LNCaP clone FGC (cell line): ENCODE results near the gene DNAAF9.

Experiments
- DNase-seq: peaks from one replicate; pipeline ENCODE4 v3.0.0-alpha.2; 2011; ENCODE audit warnings: low read depth
- H3K4me3 ChIP-seq: 2 replicates; pipeline ENCODE4 v1.5.1; 2011; ENCODE audit warnings: mild to moderate bottlenecking, low read depth, low read length, control low read depth
- TF ChIP-seq, protein P1 (sequence below): IDR thresholded peaks from 2 replicates; pipeline ENCODE4 v1.5.1; 2012; ENCODE audit warnings: mild to moderate bottlenecking; ENCODE audit not compliant: control insufficient read depth, insufficient read depth; ENCODE audit errors: extremely low read depth

Gene DNAAF9

GRCh38 chr20:3412600-3413392, 5.3 kb upstream of the DNAAF9 start:
- H3K4me3 ChIP-seq, result no peak overlapping the region
- TF ChIP-seq, protein P1, sequence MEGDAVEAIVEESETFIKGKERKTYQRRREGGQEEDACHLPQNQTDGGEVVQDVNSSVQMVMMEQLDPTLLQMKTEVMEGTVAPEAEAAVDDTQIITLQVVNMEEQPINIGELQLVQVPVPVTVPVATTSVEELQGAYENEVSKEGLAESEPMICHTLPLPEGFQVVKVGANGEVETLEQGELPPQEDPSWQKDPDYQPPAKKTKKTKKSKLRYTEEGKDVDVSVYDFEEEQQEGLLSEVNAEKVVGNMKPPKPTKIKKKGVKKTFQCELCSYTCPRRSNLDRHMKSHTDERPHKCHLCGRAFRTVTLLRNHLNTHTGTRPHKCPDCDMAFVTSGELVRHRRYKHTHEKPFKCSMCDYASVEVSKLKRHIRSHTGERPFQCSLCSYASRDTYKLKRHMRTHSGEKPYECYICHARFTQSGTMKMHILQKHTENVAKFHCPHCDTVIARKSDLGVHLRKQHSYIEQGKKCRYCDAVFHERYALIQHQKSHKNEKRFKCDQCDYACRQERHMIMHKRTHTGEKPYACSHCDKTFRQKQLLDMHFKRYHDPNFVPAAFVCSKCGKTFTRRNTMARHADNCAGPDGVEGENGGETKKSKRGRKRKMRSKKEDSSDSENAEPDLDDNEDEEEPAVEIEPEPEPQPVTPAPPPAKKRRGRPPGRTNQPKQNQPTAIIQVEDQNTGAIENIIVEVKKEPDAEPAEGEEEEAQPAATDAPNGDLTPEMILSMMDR, result no peak
- no peak for DNase-seq

DNA sequence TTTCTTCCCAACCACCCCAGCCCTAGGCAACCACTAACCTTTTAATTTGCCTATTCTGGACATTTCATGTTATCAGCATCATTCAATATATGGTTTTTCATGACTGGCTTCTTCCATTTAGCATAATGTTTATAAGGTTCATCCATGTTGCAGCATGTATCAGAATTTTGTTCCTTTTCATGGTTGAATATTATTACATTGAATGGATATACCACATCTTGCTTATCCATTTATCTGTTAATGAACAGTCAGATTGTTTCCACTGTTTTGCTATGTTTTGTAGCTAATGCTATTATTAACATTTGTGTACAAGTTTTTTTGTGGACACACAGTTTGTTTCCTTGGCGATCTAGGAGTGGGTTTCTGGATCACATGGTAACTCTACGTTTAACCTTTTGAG, 3.0 kb upstream of the DNAAF9 start:
- DNase-seq, result no peak
- H3K4me3 ChIP-seq, result no peak overlapping the region
- TF ChIP-seq, protein P1, result no peak

DNA sequence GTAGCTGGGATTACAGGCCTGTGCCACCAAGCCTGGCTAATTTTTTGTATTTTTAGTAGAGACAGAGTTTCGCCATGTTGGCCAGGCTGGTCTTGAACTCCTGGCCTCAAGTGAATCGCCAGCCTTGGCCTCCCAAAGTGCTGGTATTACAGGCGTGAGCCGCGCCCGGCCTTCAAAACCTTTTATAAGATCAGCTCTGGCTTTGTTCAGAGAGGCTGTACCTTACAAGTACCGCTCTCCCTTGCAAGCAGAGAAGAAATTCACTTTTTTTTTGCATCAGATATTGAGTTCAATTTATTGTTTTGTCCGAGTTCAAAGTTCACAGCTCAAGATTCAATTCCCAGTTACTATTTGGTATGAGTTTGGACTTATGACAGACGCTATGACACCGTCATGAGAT, 1.9 kb upstream of the DNAAF9 start:
- DNase-seq, result no peak
- no peak overlapping the region for H3K4me3 ChIP-seq

DNA sequence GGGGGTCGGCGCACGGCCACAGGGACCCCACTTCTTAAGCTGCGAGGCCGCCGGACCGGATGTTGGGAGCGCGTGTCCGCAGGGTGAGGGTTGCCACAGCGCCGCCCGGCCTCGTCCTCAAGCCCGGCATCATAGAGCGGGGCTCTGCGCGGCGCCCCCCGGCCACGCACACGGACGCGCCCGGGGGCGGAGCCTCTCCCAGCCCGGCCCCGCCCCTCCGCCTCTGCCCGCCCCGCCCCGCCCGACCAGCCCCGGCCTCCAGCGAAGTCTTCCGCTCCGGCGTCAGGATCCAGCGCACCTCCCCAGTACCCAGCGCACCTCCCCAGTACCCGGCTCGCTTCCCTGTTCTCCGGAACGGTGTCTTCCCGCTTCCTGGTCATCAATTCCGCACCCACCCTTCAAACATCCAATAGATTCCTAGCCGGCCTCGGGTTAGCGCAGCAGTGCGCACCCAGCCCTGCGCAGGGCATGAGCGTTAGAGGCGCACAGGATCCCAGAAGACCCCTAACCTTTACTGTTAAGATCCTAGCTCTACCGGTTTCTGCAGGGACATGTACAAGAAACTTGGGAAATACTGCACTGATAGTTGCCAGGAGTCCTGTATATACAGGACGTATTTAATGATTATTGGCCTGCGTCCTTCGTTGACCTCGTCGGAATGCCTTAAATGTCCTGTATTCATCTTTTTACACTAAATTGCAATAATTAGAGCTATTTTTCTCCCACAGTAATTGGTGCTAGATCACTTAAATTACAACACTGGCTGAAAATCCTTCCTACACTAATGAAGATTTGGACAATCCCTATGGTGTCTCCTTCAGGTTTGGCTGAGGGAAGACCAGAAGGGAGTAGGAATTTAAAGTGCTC, 535 bp upstream of the DNAAF9 start:
- no peak for DNase-seq
- TF ChIP-seq, protein P1, result no peak
- peak overlapping the region; percentile 75 for H3K4me3 ChIP-seq

More for the DNA sequence above, 1.9 kb upstream of the DNAAF9 start:
- TF ChIP-seq, protein P1, result no peak

DNA sequence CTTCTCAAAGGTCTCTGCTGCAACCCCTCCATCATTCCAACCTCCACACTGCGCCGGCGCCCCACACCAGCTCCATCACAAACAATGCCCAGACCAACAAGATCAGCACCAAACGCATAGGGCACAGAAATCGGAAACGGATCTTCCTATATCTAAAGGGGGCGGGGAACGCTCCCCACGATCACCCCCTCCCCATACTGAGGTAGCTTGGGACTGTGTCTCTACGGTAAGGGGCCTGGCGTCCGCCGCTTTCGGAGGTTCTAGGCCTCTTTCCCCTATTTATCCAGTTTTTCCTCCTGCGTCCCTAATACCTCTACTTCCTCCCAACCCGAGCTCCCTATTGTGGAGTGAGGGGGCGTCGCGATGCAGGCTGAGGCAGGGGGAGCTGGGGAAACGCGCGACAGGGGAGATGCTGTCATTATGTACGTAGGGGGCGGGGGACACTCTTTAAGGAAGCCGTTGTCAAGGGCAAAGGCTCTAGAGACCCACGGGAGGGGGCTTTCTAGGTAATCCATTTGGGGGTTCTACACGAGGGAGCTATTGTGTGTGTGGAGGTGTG, 909 bp downstream of the DNAAF9 start:
- TF ChIP-seq, protein P1, result no peak
- DNase-seq, result no peak
- peak overlapping the region; percentile 75 for H3K4me3 ChIP-seq

DNA sequence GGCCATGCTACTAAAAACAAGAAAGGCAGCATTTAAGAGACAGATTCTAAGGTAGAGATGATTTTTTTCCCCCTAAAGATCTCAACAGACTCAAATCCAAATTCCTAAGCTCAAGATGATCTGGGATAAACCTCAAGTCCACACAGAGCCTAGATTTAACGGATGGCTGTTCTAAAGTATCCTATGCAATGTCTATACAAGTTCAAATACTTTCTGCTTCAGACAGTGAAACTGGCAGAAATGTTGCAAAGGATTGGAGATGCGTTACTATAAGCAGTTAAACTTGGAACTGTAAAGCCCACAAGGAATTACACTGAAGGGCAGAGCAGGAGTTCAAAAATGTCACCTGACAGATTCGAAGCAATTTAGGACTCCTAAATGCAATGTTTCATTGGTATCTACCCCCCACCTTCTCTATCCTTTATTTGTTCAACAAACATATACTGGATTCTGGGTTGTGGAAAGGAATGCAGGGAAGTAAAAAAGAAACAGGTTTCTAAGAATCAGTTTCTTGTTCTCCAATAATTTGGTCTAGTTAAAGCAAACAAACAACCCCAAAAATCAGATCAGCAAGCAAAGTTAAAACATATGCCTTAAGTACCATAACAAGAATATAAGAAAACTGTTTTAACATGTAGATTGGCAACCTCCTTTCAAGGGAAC, 1.6 kb downstream of the DNAAF9 start:
- no peak overlapping the region; the same call in 1 of the 2 replicates for H3K4me3 ChIP-seq
- DNase-seq, result no peak
- TF ChIP-seq, protein P1, result no peak
